ENCODE data around the gene PCSK1.

DNA sequence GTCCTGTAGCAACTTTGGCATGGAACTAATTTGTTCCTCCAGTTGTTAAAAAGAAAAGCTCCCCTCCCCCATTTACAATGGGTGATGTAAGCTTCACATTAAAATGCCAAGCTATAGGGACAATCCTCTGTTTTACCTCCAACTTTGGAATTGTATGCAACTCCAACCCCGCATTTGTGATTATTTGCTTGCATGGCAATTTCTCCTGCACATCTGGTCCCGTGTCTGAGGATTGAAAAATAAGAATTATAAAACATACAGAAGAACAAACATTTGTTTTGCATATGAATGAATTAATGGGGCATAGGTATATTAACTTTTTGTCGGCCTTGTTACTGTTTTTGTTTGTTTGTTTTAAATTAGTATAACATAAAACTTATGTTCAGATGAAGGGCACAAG lies 17.2 kb downstream of the PCSK1 start:
- no peak for TF ChIP-seq CTCF (conservative IDR thresholded peaks at IDR 0.05; ENCODE audit: low read length)
- TF ChIP-seq EZH2phosphoT487 (IDR thresholded peaks at IDR 0.05; ENCODE audit: borderline replicate concordance, low read depth, low read length), result no peak
